ENCODE data around the gene UBXN10.

DNA sequence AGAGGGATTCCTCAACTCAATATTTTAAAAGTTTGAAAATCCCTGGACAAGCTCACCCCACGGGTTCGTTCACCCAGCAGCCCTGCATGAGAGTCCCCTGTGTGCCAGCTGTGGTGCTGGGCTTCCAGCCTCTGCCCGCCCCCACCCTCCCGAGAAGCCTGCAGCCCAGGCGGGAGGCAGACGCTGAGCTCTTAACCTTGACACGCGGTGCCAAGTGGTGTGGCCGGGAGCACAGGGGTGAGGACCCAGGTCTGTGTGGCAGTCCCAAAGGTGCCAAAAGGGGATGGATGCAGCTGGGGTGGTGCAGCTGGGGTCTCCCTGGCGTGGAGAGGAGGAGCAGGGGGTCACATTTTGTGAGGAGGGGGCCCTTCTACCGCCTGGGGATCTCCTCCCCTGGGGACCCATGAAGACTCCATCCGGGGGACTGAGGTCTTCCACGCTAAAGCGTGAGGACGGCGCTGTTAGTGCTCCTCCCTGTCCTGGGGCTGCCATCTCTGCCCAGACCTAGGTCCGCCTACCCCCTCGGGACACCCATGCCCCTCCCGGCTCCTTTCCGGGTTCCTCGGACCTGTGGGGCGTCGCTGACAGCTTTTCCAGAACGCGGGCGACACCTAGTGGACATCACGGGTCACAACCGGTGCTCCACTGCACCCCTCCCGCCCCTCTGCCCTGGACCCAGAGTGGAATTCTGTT lies 33.8 kb upstream of the UBXN10 start:
- TF ChIP-seq, protein P1, sequence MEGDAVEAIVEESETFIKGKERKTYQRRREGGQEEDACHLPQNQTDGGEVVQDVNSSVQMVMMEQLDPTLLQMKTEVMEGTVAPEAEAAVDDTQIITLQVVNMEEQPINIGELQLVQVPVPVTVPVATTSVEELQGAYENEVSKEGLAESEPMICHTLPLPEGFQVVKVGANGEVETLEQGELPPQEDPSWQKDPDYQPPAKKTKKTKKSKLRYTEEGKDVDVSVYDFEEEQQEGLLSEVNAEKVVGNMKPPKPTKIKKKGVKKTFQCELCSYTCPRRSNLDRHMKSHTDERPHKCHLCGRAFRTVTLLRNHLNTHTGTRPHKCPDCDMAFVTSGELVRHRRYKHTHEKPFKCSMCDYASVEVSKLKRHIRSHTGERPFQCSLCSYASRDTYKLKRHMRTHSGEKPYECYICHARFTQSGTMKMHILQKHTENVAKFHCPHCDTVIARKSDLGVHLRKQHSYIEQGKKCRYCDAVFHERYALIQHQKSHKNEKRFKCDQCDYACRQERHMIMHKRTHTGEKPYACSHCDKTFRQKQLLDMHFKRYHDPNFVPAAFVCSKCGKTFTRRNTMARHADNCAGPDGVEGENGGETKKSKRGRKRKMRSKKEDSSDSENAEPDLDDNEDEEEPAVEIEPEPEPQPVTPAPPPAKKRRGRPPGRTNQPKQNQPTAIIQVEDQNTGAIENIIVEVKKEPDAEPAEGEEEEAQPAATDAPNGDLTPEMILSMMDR (IDR thresholded peaks at IDR 0.05): peak; percentile 94
- TF ChIP-seq SIN3A (IDR thresholded peaks at IDR 0.05; ENCODE audit: borderline replicate concordance, insufficient read depth, low read depth, low read length) (no peak), POLR2AphosphoS5 (IDR thresholded peaks at IDR 0.05; ENCODE audit: low read depth, low read length) (no peak)
- TF ChIP-seq, protein P2, sequence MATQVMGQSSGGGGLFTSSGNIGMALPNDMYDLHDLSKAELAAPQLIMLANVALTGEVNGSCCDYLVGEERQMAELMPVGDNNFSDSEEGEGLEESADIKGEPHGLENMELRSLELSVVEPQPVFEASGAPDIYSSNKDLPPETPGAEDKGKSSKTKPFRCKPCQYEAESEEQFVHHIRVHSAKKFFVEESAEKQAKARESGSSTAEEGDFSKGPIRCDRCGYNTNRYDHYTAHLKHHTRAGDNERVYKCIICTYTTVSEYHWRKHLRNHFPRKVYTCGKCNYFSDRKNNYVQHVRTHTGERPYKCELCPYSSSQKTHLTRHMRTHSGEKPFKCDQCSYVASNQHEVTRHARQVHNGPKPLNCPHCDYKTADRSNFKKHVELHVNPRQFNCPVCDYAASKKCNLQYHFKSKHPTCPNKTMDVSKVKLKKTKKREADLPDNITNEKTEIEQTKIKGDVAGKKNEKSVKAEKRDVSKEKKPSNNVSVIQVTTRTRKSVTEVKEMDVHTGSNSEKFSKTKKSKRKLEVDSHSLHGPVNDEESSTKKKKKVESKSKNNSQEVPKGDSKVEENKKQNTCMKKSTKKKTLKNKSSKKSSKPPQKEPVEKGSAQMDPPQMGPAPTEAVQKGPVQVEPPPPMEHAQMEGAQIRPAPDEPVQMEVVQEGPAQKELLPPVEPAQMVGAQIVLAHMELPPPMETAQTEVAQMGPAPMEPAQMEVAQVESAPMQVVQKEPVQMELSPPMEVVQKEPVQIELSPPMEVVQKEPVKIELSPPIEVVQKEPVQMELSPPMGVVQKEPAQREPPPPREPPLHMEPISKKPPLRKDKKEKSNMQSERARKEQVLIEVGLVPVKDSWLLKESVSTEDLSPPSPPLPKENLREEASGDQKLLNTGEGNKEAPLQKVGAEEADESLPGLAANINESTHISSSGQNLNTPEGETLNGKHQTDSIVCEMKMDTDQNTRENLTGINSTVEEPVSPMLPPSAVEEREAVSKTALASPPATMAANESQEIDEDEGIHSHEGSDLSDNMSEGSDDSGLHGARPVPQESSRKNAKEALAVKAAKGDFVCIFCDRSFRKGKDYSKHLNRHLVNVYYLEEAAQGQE (IDR thresholded peaks at IDR 0.05; ENCODE audit: insufficient read depth in 1 of 2, low read depth in 2 of 2, low read length in 1 of 2): no peak
